Fibroblast of peridontal ligament (primary cell): ENCODE data around the gene SLC16A8.
"Not testable (repeated sequence)": the region's sequence is repeated elsewhere in the genome, so short reads cannot be mapped to it uniquely, and the experiment has no call there.

ENCODE experiments used
- DNase-seq: peaks from one replicate; pipeline ENCODE4 v3.0.0-alpha.2; 2010; ENCODE audit errors: extremely low read depth

SLC16A8 gene

DNA sequence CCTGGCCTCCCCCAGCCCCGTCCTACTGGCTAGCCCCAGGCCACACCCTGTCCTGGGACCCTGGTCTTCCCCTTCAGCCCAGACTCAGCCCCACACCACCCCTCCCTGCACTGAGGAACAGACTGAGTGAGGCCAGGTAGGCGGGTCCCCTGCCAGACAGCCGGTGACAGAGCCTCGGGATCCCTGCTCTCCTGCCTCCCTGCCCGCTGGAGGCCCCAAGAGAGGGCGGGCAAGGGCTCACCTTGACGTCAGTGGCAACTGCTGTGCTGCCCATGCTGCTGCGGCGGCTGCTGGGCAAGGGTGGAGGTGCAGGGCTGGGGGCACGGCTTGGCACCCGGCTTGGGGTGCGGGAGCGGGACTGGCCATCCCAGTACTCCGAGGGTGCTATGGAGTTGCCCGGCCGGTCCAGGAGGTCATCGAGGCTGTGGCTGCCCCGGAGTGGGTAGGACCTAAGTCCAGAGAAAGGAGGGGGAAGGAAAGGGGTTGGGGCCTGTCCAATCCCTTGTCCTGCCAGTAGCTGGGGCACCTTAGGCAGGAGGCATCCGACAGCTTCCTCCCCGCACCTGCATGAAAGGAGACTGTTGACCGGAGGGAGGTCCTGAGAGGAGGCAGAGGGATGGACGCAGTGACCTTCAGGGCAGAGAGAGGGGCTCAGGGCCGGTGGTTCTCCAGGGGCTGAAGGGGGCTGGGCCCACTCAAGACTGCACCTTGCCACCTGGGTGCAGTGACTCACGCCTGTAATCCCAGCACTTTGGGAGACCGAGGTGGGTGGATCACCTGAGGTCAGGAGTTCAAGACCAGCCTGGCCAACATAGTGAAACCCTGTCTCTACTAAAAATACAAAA lies 2.2 kb upstream of the SLC16A8 start:
- DNase-seq: no peak

DNA sequence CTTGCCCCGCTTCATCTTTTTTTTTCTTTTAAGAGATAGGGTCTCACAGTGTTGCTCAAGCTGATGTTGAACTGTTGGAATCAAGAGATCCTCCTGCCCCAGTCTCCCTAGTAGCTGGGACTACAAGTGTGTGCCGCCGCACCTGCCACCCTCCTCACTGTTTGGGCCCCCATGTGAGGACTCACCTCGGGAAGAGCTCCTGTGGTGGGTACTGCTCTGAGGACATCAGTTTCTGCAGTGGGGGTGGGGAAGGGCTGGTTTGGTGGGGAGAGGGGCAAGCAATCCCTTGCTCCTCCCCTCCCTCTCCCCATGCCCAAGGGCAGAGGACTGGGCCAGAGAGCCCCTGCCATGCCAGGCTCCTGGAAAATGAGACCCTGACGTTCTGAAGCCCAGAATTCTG lies 1.5 kb upstream of the SLC16A8 start:
- DNase-seq: no peak

DNA sequence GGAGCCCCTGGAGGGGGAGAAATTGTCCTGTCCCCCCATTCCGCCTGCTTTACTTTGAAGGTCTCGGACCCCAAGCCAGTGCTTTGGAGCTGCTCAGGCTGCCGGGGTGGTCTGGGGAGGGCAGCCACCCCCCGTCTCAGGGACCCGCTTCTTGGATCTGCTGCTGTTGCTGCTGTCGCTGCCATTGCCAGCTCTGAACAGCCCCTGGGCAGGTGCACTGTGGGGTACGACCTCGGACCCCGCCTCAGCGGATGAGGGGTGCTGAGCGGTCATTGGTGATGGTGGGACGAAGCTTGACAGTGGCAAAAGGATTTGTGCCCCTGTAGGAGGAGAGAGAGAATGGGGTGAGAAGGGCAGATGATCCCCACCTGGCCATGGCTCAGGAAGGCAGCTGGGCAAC lies 1.1 kb upstream of the SLC16A8 start:
- no peak for DNase-seq

DNA sequence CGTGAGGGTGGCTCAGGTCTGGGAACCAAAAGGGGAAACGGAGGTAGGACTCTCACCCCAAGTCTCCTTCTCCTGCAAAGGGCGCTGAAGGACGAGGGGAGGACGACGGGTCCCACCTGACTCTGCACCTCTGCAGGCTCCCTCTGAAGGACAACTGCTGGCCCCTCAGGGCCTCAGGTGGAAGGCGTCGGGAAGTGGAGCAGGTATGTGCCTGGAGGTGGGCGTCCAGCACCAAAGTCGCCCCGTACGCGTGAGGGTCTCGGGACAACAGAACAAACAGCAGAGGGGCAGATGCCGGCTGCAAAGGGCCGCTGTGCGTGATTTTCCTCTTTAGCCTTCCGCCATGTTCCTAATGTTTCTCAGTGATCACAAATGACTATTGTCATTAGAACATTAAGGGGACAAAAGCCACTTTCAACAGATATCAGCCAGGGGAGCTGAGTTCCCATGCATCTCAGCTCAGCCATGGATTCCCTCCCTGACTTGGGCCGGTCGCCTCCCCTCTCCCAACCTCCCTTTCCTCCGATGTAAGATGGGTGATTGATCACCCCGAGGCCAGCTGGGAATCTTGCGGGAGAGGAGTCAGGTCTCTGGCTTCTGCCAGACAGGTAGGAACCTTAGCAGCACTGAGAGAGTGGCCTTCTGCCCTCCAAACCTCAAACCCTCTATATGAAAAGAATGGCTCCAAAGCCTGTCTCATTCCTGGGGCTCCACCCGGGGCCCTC lies 836 bp downstream of the SLC16A8 start:
- no peak for DNase-seq

DNA sequence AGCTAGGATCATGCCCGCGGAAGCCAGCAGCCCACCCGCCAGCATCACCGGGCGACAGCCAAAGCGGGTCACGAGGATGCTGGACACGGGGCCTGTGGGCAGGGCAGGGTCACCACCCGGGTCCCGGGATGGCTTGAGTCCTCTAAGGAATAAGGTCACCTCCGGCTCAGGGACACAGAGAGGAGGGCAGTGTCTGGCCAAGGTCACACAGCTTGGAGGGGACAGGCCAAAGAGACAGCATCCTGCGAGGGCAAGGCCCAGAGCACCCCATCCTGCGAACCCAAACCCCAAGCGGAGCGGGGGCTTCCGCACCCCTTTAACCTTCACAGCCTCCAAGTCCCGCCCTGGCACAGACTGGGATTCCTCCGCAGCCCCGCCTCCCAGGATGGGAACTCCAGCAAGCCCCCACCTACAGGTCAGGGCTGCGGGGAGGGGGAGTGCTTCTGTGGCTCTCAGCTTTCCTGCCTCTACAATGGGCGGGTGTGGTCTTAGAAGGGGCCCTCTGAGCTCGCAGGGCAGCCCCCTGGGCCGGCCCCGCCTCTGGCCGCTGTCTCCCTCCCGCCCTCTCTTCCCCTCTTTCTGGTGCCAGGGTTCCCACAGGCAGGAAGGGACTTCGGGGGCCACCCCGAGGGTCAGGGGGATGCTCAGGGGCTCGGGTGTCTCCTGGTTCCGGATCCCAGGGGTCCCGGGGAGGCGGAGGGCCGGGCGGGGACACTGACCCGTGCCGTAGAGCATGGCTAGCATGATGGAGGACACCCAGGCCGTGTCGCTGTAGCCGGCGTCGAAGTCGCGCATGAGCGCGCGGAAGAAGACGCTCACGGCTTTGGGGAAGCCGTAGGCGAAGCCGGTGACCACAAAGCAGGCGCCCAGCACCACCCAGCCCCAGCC lies 1.8 kb downstream of the SLC16A8 start:
- no peak for DNase-seq

DNA sequence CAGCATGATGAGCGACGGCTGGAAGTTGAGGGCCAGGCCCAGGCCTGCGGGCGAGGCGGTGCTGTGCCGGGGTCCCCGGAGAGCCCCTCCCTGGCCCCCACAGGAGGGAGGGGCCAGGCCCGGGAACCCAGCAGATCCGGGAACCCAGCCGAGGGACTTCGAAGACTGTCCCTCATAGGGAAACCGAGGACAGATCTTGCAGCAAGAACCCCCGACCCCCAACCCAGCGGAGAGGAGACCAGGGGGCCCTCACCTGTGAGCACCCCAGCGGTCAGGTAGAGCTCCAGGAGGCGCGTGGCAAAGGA lies 2.4 kb downstream of the SLC16A8 start:
- no peak for DNase-seq

DNA sequence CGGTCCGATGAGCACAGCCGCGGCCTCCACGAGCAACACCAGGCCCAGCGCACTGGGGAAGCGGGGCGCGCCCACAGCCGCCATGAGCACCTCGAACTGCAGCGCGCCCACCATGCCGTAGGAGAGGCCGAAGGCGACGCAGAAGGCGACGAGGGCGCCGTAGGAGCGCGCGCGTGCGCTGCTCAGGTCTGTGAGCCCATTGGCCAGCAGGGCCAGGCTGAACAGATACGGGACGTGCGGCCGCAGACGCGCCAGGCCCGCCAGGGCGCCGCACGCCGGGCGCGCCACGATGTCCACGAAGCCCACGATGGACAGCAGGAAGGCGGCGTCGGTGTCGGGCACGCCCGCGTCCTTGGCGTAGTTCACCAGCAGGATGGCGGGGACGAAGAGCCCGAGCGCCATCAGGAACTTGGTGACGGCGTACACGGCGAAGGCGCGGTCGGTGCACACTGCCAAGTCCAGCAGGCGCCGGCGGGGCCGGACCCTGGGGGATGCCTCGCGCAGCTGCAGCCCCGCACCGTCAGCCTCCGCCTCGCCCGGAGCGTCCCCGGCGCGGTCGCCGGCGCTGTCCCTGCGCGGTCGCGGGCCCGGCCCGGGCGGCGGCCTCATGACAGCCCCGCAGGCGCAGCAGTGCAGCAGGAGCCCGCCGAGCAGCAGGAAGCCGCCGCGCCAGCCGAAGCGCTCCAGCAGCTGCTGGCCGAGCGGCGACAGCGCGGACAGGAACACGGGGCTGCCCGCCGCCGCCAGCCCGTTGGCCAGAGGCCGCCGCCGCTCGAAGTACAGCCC lies 2.9 kb downstream of the SLC16A8 start:
- DNase-seq: no peak

DNA sequence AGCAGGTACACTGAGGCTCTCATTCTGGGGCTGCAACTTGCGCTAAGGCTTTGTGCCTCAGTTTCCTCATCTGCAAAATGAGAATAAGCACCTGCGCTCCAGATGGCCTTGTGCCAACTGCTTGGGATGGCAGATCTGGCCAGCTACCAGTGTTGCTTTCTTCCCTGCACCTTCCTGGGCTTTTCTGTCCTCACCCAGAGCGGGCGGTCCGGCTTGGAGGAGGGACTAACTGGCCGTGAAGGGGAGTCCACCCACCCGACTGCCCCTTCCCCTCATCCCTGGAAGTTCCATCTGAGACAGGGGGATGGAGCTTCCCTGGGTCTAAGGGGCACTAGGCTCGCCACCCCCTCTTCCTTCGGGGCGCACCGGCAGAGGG lies 3.5 kb downstream of the SLC16A8 start:
- DNase-seq: no peak

DNA sequence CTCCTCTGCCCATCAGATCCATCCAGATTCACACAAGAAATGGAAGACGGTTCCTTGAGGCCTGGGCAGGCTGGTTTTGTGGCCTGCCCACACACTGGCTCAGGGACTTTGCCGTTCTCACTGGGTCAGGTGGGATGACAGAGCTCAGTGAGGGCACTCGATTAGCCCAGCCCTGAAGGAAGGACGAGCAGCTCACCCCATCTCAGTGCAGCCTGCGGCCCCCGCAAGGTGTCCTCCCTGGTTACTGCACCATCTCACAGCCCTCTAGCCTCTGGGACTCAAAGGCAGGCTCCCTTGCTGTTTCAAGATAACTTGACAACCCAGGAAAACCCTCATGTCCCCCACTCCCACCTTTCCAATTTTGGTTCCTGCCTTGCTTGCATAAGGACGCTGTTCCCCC lies 4.2 kb downstream of the SLC16A8 start:
- no peak for DNase-seq

DNA sequence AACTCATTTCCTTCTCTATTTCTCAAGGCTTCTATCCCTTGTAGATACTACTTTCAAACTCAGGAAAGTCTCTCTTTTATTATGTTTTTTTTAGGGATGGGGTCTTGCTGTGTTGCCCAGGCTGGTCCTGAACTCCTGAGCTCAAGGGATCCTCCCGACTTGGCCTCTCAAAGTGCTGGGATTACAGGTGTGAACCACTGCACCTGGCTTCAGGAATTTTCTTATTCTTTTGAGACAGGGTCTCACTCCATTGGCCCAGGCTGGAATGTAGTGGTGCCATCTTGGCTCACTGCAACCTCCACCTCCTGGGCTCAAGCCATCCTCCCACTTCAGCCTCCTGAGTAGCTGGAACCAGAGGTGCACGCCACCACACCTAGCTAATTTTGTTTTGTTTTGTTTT lies 4.8 kb downstream of the SLC16A8 start:
- not testable (repeated sequence) for DNase-seq

DNA sequence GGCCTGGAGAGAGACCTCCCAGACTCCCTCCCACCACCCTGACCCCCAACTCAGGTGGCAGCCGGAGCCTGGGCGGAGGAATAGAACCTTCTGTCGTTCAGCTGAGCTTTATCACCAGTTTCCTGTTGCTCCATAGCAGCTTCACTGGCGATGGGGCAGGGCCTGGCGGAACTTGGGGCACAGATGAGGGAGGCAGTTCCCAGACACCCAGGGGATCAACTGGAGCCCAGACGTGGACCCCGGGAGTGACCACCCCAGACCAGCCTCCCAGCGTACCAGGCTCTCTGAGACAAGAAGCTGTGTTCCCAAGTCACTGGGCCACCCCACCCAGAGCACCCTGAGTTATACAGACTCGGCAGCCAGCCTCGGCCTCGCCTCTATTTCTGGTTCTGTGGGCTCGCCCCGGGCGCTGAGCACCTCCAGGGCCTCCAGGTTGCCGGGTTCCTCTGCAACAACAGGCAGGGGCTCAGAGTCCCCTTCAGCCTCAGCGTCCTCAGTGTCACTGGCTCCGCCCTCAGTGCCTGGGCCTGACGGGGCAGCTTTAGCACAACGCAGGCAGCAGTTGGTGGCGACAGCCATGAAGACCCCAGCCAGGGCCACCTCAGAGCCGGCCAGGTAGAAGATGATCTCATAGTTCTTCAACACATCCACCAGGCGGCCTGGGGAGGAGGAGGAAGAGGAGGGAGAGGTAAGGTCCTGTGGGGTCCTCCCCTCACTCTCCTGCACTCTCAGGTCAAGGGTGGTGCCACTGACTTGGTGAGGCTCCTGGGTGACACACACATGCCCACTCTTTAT lies 5.7 kb downstream of the SLC16A8 start:
- DNase-seq: no peak

DNA sequence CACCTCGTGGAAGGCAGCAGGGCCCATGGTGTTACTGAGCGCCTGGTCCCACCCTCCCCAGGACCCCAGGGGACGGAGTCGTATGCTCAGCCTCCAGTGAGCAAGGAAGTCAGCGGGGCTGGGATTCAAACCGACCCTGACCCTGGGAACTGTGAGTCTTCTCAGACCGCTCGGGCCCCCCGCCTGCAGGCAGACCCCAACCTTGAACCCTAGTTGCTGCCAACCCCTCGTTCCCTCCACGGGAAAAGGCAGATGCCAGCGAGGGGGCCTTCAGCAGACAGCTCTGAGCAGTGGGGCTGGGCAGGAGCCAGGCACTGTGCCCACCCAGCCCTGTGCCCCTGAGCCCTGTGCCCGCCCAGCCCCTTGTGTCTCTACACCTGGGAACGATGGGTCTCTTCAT lies 6.4 kb downstream of the SLC16A8 start:
- DNase-seq: no peak

DNA sequence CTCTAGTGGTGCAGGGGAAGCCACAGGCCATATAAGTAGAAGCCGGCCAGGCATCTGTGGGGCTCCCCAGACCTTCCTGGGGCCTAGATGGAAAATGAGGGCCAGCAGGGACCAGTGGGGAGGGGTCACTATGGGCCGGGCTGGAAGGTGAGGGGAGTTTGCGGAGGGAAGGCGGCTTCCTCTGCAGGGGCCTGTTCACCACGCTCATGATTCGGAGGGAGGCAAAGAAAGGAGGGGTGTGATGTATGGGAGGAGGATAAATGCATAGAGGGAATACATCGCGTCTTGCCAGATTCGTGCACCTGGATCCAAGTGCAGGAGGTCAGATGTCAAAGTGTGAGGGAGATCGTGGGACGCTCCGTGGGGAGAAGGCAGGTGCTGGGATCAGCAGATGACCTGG lies 6.9 kb downstream of the SLC16A8 start:
- DNase-seq: no peak

DNA sequence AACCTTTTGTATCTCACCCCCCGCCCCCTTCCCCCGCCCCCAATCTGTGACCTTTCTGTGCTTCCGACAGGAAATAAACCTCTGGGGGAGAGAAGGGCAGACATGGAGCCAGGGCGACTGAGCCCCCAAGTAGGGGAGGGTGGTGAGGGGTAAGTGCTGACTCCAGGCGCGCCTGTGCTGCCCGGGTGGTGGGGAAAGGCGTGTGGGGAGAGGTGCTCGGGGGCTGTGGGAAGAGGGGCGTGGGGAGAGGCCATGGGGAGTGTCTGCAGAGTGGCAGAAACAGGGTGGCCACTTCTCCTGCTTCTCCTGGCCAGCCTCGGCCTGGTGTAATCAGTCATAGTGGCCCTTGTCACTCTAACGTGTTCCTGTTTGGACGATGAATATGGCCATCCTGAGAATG lies 8.0 kb downstream of the SLC16A8 start:
- DNase-seq: no peak

DNA sequence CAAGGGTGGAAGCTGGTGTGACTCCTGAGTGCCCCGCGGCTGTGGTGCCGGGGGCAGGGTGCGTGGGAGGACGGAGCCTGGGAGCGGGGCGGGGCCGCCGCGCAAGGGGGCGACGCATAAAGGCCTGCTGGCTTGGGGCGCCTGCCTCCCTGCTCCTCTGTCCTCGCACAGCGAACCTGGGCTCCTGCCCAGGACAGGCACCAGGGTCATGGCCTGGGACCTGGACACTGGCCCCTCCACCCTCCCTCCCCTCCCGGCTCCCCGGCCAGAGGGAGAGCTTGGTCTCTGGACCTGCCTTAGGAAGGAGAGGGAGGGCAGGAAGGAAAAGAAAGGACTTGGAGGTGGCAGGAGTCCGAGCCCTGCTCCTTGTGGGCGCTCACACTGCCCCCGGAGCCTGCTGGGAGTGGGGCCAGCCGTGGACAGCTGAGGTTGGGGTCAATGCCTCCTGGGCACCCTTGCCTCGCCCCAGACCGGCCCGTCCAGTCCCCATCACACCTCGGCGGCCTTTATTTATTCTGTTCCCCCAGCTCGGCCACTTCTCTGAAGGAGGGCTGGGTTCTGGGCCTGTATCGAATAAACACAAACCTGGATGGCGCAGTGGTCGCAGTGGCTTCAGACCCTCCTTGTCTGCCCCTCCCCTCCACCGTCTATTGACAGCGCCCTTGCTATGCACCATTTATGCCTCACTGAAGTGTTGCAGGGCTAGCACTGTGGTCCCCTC lies 8.7 kb downstream of the SLC16A8 start:
- no peak for DNase-seq

DNA sequence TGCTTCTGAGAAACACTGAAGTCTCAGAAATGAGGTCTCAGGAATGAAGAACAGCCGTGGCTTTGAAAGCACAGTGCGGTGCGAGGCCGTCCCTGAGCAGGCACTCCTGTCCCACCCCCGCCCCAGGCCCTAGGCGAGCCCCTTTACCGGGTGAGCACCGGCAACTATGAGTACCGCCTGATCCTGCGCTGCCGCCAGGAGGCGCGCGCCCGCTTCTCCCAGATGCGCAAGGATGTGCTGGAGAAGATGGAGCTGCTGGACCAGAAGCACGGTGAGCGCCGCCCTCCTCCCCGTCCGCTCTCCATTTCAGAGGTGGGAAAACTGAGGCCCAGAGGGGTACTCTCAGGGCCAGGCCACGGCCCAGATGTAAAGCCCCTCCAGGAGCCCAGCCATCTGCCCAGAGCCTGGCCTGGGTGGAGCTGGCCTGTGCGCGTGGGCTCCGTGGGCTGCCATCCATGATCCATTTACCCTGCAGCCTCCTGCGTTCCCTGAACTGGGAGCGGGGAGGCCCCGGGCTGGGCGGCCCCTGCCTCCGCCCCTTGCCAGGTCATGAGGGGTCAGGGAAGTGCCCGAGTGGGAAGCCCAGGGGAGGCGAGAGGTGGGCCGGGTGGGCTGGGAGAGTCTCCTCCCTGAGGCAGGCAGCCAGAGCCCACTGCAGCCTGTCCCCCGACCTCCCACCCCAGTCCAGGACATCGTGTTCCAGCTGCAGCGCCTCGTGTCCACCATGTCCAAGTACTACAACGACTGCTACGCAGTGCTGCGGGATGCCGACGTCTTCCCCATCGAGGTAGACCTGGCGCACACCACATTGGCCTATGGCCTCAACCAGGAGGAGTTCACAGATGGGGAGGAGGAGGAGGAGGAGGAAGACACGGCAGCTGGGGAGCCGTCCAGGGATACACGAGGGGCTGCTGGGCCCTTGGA lies 9.5 kb downstream of the SLC16A8 start:
- no peak for DNase-seq

DNA sequence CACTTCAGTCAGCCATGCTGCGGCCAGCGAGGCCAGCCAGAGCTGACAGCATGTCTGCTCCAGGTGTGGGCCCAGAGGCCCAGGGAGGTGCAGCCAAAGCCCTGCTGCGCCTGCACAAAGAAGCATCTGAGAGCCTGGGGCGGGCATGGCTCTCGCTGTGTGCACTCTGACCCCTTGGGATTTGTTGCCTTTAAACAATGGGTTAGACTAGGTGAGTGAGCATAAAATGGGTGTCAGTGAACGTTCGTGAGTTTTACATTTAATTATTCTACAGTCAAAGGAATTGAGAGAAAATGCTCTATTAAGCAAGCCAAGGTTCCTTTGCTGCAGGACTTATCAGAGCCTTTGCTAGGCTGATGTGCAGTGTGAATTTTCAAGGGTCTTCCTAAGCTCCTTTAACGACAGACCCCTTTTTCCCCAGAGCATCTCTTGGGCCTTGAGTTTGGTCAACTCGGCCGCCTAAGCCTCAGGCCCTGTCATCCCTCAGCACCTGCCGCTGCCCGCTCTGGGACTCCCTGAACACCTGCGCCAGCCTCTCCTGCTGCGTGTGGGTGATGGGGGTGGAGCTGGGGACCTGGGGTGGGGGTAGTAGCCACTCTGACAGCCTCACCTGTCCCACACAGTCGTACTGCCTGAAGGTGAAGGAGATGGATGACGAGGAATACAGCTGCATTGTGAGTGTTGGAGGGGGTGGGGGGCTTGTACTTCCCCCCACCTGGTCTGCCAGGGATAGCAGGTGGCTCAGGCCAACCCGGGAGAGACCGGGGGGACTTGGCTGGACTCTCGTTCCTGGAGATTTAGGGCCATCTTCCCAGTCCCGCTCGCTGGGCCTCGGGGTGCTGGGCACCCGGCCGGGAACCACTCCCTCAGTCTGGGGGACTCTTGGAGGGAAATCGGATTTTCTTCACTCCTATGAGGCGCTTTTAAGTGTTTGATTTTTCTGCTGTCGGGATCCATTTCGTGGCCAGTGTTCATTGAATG lies 10.5 kb downstream of the SLC16A8 start:
- DNase-seq: no peak
